ENCODE results near the gene TRAPPC11.

Gene TRAPPC11

DNA sequence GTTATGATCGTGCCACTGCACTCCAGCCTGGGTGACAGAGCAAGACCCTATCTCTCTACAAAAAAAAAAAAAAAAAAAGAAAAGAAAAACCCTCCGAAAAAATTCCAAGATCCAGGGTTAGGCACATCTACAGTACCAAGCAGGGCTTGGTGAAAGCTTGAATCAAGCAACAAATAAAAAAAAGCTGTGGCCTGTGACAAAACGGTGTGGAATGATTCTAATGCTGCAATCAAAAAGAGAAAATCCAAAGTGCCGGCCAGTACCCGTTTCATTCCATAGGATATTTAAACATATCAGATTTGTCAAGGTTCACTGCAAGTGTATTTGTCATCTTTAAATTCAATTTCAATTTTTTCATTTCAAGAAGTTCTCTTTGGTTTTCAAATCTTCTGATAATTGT lies 20.7 kb upstream of the TRAPPC11 start:
- ATAC-seq = no peak

DNA sequence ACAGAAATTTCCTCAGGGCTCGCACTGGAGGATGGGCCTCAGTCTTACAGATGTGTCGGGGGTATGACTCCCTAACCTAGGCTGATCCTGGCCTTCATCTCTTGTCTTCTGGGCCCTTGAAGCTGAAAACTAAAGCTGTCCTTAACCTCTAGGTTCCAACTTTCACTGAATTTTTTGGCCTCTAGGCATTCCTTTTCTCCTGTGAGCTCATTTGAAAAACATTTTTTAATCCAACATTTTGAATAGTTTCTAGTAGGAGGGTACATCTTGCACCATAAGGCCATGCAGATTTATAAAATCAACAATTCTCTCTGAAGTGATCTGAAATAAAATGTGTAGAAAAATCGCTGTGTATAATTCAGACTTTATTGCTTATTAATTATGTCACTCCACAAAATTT lies 19.8 kb upstream of the TRAPPC11 start:
- no peak for ATAC-seq

DNA sequence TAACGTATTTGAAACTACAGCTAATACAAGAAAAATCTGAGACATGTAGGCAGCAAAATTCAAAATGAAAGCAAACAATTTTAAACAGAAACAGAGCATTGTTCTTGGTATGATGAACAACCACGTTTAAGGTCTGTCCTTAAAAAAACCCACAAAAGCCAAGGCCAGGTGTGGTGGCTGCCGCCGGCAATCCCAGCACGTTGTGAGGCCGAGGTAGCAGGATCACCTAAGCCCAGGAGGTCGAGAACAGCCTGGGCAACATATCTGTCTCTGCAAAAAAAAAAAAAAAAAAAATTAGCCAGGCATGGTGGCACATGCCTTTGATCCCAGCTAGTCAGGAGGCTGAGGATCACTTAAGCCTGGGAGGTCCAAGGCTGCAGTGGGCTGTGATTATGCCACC lies 13.8 kb upstream of the TRAPPC11 start:
- ATAC-seq = no peak

DNA sequence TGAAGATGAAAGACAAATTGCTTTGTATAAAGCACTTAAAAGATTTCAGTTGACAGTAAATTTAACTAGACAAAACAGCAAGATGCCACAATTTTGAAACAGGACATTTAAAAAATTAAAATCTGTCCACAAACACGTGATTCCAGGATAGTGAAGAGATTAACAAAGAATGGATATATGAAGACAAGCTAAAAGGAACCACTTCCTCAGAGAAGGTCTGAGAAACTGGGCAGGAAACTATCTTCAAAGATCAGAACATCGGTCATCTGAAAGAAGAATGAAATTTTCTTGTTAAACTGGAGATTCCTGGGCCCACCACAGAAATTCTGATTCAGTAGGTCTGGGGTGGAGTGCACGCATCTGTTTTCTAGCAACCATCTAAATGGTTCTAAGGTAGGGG lies 1.5 kb upstream of the TRAPPC11 start:
- no peak for ATAC-seq

DNA sequence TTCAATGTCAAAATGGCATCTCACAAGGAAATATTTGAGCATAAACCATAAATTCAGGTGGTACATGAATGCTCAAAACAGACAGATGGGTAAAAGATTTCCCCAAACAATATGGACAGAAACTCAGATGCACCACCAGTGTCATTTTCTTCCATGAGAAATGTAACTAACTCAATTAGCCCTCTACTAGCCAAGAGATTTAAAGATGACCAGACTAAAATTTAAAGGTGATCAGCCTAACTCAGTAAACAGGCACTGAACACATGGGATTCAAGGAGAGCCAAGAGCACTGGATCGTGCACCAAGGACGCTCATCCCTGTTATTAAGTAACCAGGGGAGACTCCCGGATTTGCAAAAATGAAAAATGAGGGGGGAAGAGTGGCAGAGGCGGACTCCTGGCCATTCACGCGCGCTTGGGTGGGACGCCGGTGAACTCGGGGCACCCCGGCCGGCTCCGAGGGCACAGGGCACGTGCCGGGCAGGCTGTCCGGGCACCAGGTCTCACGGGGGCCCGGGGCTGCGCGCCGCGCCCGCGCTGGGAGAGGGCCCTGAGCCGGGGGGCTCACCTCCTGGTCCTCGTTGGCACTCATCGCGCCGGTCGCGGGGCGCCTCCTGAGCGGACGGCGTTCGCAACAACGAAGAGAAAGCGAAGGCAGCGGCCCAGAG lies 598 bp upstream of the TRAPPC11 start:
- ATAC-seq = no peak

DNA sequence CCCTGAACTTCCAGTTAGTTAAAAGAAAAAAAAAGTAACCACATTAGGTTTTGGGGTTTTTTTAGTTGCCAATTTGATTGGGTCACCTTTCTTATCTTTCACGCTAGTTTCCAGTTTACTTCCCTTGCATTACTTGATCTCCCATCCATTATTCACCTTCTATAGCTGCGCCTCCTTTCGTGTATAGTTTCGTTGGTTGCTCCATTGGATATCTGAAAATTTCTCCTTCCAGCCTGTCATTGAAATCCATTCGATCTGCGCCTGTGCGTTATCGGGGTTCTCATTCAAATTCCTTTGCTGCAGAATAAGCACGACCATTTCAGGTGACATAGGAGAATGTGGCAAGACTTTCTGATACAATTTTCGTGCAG lies 764 bp downstream of the TRAPPC11 start:
- no peak for ATAC-seq

DNA sequence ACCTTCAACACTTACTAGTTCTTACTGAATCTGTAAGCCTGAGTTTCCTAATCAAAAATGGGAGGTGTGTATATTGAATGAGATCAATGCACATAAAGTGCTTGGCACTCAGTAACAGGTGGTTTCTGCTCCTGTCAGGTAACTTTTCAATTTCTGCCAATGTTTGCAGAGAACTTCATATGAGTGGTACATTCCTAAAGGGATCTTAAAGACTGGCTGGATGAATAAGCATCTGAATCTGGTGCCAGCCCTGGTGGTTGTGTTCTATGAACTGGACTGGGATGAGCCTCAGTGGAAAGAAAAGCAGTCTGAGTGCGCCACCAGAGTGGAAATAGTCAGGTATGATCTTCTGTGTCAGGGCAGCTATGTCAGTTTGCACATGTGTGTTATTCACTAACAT lies 7.0 kb downstream of the TRAPPC11 start:
- no peak for ATAC-seq

DNA sequence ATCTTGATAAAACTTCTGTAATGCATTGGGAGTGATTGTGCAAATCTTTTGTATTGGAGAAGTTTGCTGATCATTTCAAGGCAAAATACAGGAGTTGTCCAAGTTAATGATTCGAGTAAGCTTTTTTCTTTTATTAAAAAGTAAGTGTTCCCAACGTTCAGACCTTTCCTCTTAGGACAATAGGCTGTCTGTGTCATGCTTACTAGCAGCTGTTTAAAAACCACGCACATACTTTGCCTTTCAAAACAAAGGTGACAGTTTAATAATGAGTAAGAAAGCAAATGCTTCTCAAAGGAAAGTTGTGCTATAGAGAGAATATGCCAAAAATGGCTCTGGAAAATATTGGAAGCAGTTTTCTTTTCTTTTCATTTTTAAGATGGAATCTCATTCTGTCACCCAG lies 11.2 kb downstream of the TRAPPC11 start:
- no peak for ATAC-seq

DNA sequence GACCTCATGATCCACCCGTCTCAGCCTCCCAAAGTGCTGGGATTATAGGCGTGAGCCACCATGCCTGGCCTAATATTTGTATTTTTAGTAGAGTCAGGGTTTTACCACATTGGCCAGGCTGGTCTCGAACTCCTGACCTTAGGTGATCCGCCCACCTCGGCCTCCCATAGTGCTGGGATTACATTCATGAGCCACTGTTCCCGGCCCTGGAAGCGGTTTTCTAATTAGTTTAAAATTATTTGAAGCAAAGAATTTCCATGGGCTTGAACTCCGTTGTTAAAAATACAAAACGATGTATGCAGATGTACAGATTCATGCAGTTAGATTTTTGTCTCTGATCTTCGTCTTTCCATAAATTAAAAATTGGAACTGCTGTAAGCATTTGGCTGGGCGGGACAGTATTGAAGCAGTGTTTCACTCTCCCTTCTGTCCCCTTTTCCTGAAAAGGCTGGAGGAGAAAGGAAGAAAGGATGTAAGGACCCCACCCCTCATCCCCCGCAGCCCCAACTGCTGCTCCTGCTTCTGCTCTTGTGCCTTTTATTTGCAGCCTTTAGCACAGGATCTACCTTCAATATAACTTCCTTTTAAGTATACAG lies 12.0 kb downstream of the TRAPPC11 start:
- ATAC-seq = no peak

DNA sequence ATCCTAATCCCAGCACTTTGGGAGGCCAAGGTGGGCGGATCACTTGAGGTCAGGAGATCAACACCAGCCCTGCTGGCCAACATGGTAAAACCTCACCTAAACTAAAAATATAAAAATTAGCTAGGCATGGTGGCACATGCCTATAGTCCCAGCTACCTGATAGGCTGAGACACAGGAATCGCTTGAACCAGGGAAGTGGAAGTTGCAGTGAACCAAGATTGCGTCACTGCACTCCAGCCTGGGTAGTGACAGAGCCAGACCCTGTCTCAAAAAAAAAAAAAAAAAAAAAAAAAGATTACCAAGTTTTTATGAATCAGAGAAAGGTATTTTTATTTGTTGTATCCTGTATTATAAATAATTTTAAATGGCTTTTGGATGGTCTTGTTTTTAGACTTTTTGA lies 15.1 kb downstream of the TRAPPC11 start:
- ATAC-seq = no peak

DNA sequence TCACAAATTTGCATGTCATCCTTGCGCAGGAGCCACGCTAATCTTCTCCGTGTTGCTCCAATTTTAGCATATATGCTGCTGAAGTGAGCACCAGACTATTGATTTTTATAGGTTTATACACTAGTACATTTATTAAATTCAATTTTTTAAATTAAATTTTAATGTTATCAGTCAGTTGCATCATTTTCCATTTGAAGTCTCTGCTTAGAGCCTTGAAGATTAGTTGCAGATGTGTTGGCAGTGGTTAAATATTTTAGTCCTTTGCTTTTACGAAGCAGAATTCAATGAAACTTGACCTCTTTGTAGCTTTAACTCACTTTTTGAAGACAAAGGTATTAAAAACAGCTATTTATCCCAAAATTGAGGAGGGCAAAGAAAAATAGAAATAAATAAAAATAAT lies 16.5 kb downstream of the TRAPPC11 start:
- no peak for ATAC-seq

DNA sequence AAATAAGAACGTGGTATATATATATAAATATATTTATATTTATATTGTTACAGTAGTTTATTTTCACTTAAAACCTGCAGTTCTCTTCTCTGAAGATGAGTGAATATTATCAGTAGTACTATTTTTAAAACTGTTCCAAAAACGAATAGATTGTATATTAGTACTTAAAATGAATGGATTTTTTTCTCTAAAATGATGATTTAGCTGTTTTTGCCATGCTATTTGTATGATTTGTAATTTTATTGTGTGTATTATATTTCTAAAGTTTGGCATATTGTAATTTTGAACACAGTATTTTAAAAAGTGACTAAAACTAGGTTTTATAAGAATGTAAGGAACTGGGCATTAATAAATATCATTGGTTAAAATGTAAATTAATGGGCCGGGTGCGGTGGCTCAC lies 22.0 kb downstream of the TRAPPC11 start:
- ATAC-seq = no peak

DNA sequence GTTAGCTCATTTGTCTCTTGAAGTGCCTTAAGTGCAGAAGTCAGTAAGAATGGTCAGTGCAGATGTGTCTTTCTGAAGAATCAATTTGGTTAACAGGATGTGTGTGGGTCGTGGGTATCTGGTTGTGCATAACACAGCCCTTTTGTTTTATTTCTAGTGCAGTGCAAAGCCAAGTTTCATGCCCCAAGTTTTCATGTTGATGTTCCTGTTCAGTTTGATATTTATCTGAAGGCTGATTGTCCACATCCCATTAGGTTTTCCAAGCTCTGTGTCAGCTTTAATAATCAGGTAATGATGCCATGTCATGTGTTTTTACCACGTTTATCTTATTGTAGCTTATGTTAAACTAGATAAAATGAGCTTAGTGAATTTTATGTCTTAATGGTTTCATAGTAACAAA lies 27.4 kb downstream of the TRAPPC11 start:
- no peak for ATAC-seq

DNA sequence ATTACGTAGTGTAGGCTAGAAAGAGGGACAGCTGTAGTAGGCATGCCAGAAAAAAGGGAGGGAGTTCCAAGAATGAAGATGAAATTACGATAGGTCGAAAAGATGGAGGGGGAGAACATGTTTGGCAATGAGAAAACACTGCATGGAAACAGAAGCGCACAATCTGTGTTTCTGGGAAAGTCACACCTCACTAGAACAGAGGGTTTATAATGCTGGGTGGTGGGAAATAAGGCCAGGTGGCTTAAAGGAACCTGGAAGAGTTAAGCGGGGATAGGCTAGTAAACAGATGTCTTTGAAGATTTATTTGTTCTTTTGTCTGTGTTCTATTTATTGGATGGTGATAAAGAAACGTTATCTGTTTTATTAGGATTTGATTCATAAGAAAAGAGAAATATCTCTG lies 29.1 kb downstream of the TRAPPC11 start:
- no peak for ATAC-seq

DNA sequence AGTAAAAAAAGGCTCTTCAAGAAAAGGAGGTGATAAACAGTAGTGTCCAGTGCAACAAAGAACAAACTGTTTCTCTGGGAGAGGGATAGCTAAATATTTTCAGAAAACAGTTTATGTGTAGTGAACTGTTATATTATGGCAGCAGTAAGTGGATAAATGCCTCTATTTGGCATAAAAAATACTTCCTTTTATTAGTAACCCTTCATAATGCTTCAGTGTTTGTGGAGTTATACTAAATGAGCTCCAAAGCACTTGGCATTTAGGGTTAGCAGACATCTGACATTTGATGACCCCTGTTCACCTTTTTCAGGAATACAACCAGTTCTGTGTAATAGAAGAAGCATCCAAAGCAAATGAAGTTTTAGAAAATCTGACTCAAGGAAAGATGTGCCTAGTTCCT lies 31.9 kb downstream of the TRAPPC11 start:
- no peak for ATAC-seq

DNA sequence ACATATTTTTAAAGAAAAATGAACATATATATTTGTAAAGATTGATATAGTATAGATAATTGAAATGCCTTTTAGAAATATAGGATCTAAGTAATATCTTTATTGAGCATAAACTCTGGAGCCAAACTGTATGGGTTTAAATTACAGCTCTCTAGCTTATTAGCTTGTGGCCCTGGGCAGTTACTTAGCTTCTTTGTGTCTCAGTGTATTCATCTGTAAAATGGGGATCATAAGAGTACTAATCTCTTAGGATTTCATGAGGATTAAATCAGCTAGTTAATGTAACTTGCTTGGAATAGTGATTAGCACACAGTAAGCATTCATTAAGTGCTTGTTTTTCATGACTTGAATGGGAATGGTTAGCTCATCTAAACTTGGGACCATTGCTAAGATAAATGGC lies 32.8 kb downstream of the TRAPPC11 start:
- ATAC-seq = no peak

DNA sequence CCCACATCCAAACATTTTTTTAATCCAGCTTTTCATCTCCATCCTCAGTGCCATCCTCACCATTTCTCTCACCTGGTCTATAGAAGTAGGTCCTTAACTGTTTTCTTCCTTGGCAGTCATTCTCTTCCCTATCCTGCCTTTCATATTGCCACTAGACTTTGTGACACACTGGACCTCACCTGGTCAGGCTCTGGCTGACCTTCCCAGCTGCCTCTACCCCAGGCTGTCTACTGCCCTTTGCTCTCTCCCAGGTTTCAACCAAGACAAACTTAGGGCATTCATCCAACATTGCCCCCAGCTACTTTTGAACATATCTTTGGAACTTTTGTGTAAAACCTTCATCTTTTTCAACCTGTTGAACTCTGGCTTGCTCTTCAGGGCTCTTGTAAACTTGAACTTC lies 39.8 kb downstream of the TRAPPC11 start:
- ATAC-seq = no peak

DNA sequence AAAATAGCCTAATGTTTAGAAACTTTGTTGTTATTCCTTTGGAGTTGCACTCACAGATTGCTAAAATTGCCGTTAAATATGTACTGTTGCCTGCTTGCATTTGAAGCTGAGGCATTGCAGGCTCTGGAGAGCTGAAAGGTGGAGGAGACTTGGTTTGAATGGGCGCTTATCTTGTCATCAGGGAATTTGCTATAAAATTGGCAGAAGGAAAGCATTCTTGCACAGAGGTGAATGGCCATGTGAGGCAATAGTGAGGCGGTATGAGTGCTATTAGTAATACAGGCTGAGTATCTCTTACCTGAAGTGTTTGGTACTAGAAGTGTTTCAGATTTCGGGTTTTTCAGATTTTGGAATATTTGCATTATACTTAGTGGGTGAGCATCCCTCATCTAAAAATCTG lies 41.3 kb downstream of the TRAPPC11 start:
- ATAC-seq = no peak

DNA sequence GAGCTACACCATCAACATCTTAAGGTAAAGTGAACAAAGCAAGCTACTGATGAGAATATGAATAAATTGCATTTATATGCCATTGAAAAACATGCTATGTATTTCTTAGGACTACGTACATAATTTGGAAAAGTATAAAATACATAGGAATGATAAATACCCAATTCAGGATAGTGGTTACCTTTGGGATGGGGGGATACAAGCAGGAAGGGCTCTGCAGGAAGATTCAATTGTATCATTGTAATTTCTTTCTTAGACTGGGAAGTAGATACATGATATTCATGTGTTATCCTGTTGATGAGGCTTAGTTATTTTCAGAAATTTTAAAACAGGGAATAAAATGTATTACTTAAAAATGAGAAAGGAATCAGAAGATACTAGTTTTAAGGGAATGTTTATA lies 43.4 kb downstream of the TRAPPC11 start:
- no peak for ATAC-seq

DNA sequence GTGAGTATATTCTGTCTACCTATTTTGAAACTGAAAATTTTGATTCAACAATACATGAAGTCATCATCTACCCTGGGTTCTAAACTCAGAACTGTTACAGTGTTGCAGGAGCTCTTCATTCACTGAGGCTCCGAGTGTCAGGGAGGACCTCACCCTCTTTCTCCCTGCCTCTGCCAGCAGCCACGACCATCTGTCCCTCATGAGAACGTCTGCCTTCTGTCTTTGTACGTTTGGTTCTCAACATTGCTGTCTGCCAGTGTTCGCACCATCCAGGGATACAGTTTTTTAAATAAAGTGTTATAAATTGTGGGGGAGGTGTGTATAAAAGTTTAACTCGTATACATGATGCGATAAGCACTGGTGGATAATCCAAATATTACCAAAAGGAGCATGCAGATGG lies 55.5 kb downstream of the TRAPPC11 start:
- ATAC-seq = no peak

DNA sequence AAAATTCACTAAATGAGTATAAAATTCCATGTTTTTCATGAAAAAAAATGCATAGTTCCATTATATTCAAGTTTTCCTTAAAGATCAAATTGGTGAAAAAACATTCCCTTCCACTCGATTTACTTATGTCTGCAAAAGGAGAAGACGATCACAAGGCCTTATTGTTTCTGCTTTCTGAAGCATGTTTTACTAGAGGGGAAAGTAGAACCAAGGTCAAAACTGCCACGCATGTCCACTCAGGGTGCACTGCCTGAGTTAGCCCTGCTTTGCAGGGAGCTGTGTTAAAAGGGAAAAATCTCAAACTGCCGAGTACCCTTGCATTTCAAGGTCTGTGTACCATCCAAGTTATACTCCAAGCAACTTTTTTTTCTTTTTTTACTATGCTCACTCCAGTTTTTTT lies 57.2 kb downstream of the TRAPPC11 start:
- ATAC-seq = no peak

DNA sequence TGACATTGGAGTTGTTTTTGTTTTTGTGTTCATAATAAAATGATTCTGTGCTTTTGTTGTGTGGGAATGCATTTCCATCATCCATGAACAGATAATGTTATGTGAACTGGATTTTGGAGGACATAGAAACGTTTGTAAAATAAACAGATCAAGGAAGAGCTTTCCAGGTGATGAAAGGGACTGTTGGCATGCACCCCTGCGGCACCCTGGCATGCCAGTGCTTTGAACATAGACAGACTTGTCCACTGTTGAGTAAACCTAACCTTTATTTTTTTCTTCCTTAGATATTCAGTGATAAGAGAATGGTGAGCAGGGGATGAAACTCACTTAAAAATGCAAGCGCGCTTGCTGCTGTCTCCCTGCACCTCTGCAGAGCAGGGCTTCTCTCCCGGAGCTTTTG lies 59.8 kb downstream of the TRAPPC11 start:
- ATAC-seq = no peak

DNA sequence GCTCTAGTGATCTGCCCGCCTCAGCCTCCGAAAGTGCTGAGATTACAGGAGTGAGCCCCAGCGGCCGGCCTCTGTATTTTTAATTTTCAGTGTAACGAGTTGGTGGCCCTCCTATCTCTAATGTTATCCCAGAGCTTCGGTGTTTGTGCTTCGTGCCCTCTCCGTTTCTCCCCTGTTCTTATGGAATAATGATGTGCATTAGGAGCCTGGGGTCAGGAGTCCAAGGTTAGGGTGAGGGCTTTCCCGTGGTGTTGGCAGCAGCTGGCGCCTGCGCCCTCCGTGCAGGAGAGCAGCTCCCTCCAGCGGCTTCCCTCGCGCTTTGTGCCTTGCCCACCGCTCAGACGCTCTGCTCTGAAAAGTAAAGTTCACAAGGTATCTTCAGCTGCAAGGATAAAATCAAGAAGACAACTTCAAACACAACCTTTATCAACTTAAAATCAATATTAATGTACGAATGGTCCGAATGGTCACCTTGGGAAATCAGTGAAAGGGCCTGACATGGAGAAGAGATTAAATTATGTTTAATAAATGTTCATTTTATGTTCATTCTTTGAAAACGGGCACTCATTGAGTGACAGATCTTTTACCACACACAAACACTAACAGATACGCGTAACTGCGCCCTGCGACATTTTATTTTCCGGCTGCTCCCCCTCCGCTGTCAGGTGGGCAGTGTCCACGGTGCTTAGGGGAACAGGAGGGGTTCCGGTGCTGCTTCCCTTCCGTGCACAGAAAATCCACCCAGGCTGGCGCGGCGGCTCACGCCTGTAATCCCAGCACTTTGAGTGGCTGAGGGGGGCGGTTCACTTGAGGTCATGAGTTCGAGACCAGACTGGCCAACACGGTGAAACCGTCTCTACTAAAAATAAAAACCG lies 62.4 kb downstream of the TRAPPC11 start:
- ATAC-seq = peak; percentile 43 to 65
